NCI-H82 (cell line): Measurements from ENCODE around the gene MMP2.

Experiments used
- DNase-seq: peaks from one replicate; lab custom pipeline; 2025; lab: John Stamatoyannopoulos, UW

Gene MMP2

GRCh38 chr16:55494994-55495421 lies 16.0 kb downstream of the MMP2 start:
- peak; percentile 53 for DNase-seq

- no peak for DNase-seq
Observed at GRCh38 chr16:55495616-55496289, 16.8 kb downstream of the MMP2 start.

GRCh38 chr16:55496509-55497145 lies 17.6 kb downstream of the MMP2 start:
- DNase-seq: no peak

GRCh38 chr16:55497558-55497957 lies 18.6 kb downstream of the MMP2 start:
- peak; percentile 47 for DNase-seq

- DNase-seq: no peak
Observed at GRCh38 chr16:55498101-55498500, 19.1 kb downstream of the MMP2 start.

- no peak for DNase-seq
Observed at GRCh38 chr16:55499281-55499680, 20.3 kb downstream of the MMP2 start.

GRCh38 chr16:55499951-55500529 lies 21.0 kb downstream of the MMP2 start:
- DNase-seq: peak; percentile 77

- peak; percentile 69 for DNase-seq
Observed at GRCh38 chr16:55500530-55501011, 21.6 kb downstream of the MMP2 start.

- peak; percentile 6 for DNase-seq
Observed at GRCh38 chr16:55501549-55502322, 22.7 kb downstream of the MMP2 start.

- peak; percentile 24 for DNase-seq
Observed at GRCh38 chr16:55502801-55503366, 23.9 kb downstream of the MMP2 start.

- peak; percentile 29 for DNase-seq
Observed at GRCh38 chr16:55503726-55504550, 24.9 kb downstream of the MMP2 start.

GRCh38 chr16:55505333-55506015 lies 26.5 kb downstream of the MMP2 start:
- no peak for DNase-seq

GRCh38 chr16:55506083-55506482 lies 27.1 kb downstream of the MMP2 start:
- peak; percentile 32 for DNase-seq

- peak; percentile 63 for DNase-seq
Observed at GRCh38 chr16:55506708-55507107, 27.7 kb downstream of the MMP2 start.

GRCh38 chr16:55508271-55508921 lies 29.4 kb downstream of the MMP2 start:
- no peak for DNase-seq

GRCh38 chr16:55508941-55509931 lies 30.2 kb downstream of the MMP2 start, which contains the start of gene LPCAT2:
Gene LPCAT2, plus strand, starts transcription at chr16:55509072. Its CDS starts 110 bp downstream, at chr16:55509182.
- DNase-seq: peak; percentile 81

GRCh38 chr16:55510185-55510805 lies 31.3 kb downstream of the MMP2 start:
- DNase-seq: no peak

GRCh38 chr16:55512941-55513340 lies 33.9 kb downstream of the MMP2 start:
- no peak for DNase-seq
